CD8-positive, alpha-beta memory T cell (primary cell): ENCODE results near the gene OVOL1. TPM values are rescaled to one million over a fixed set of nuclear protein-coding genes. Genes with fewer than 3 reads are reported as not detected.
A peak's percentile ranks its signal among the peaks of the same experiment; 100 is the strongest.
"Not testable (repeated sequence)": the region's sequence is repeated elsewhere in the genome, so short reads cannot be mapped to it uniquely, and the experiment has no call there.

Experiments used
- CTCF ChIA-PET: fragments of 350-600 bp; sonication (Branson Sonifier 250); formaldehyde crosslinking; loops from one replicate; lab custom pipeline; 2021; ENCODE audit warnings: antibody characterized with exemption; lab: Charles Lee
- POLR2A ChIA-PET: fragments of 350-600 bp; sonication (Branson Sonifier 250); formaldehyde crosslinking; loops from one replicate; lab custom pipeline; 2021; ENCODE audit warnings: antibody characterized with exemption; lab: Charles Lee
- DNase-seq, 5 donors: peaks; one replicate each; pipeline versions ENCODE4 v3.0.0 to v3.0.0-alpha.2; 2020 to 2022; ENCODE audit warnings: mixed read lengths in 1 of 5
- H3K27ac ChIP-seq: one replicate; pipeline ENCODE4 v1.7.0; 2013; ENCODE audit warnings: low read depth, mild to moderate bottlenecking, low read length, moderate library complexity
- H3K27me3 ChIP-seq: 2 replicates; pipeline ENCODE4 v1.7.0; 2013; ENCODE audit warnings: low read length, mild to moderate bottlenecking; ENCODE audit not compliant: insufficient read depth, poor library complexity, severe bottlenecking
- H3K36me3 ChIP-seq: 2 replicates; pipeline ENCODE4 v1.7.0; 2013; ENCODE audit warnings: mild to moderate bottlenecking, low read length, moderate library complexity; ENCODE audit not compliant: insufficient read depth
- H3K4me1 ChIP-seq: 2 replicates; pipeline ENCODE4 v1.7.0; 2013; ENCODE audit warnings: mild to moderate bottlenecking, low read length, moderate library complexity; ENCODE audit not compliant: insufficient read depth
- H3K4me3 ChIP-seq: 2 replicates; pipeline ENCODE4 v1.7.0; 2013; ENCODE audit warnings: mild to moderate bottlenecking, low read length
- H3K9me3 ChIP-seq: 2 replicates; pipeline ENCODE4 v1.7.0; 2013; ENCODE audit warnings: mild to moderate bottlenecking, low read length
- H3K27ac Mint-ChIP-seq, 8 donors: one replicate each; pipeline ENCODE4 v1.8.0; 2020 to 2021; ENCODE audit warnings: mixed read lengths in 8 of 8, mild to moderate bottlenecking in 6 of 8, inconsistent platforms in 3 of 8, moderate library complexity in 3 of 8
- H3K27me3 Mint-ChIP-seq, 2 donors: one replicate each; pipeline ENCODE4 v1.8.0; 2020 to 2021; ENCODE audit warnings: mixed read lengths in 2 of 2, mild to moderate bottlenecking in 1 of 2, moderate library complexity in 1 of 2
- H3K36me3 Mint-ChIP-seq, 3 donors: one replicate each; pipeline ENCODE4 v1.8.0; 2020 to 2021; ENCODE audit warnings: mixed read lengths in 3 of 3, inconsistent platforms in 1 of 3, mild to moderate bottlenecking in 1 of 3
- H3K4me1 Mint-ChIP-seq, 3 donors: one replicate each; pipeline ENCODE4 v1.8.0; 2020 to 2021; ENCODE audit warnings: mixed read lengths in 3 of 3, inconsistent platforms in 1 of 3, mild to moderate bottlenecking in 1 of 3
- H3K4me3 Mint-ChIP-seq, 7 donors: one replicate each; pipeline ENCODE4 v1.8.0; 2020 to 2021; ENCODE audit warnings: mixed read lengths in 7 of 7, mild to moderate bottlenecking in 6 of 7, moderate library complexity in 4 of 7, inconsistent platforms in 2 of 7
- H3K9me3 Mint-ChIP-seq, 5 donors: one replicate each; pipeline ENCODE4 v1.8.0; 2020 to 2022; ENCODE audit warnings: mixed read lengths in 5 of 5, mild to moderate bottlenecking in 3 of 5, moderate library complexity in 2 of 5, inconsistent platforms in 1 of 5
- polyA plus RNA-seq: library from polyadenylated mRNA; unstranded; fragments of 300-500 nt; fragmentation: Illumina TruSeq; gene quantifications from one replicate; pipeline ENCODE4 v1.2.3, GENCODE V29; 2021
- total RNA-seq, 2 experiments: library from RNA; stranded (reverse); gene quantifications; one replicate each; pipeline ENCODE4 v1.2.3, GENCODE V29; 2021

The OVOL1 gene
- total and polyA plus RNA-seq, 3 experiments from 2014 or later = not detected

- not testable (repeated sequence) for H3K27ac Mint-ChIP-seq, H3K36me3 Mint-ChIP-seq
- H3K4me3 Mint-ChIP-seq = peak overlapping the region in 3 of 7 donors; percentile 4 to 52 (median 8)
These were observed 45.4 kb downstream of the OVOL1 start for GRCh38 chr11:65832231-65832630.

GRCh38 chr11:65833297-65834030 is 46.6 kb downstream of the OVOL1 start, which contains the start of gene SNX32:
Gene SNX32, plus strand, starts transcription at chr11:65833963. Its CDS starts 103 bp downstream, at chr11:65834066.
- Histone ChIP-seq H3K4me1 (peaks cover 16% of the 10 kb centered on the region), H3K36me3 (no peaks in the 10 kb centered on the region), H3K9me3 (no peaks in the 10 kb centered on the region), H3K4me3 (peak within 1 kb of the TSS; percentile 57), H3K27ac (no peak within 1 kb of the TSS), H3K27me3 (no peaks in the 10 kb centered on the region)
- DNase-seq = peak; percentile 90 to 94 (median 91)
- no peaks in the 10 kb centered on the region for H3K9me3 Mint-ChIP-seq
- H3K4me3 Mint-ChIP-seq = no peak within 1 kb of the TSS
- peaks cover 8 to 14% (median 13%) of the 10 kb centered on the region in 3 donors for H3K4me1 Mint-ChIP-seq
- CTCF ChIA-PET = interaction anchor here (1.0 to 3.4 kb wide), 10 partner anchors 15 to 122 kb away, joined by 3 to 17 read pairs (median 8); partner anchors contain the start of genes AP5B1, CCDC85B, FIBP and KAT5
- POLR2A ChIA-PET = interaction anchor here (0.5 to 1.8 kb wide), 9 partner anchors 11 to 180 kb away, joined by 3 to 7 read pairs (median 3); partner anchors contain the start of genes CFL1, KAT5 and MUS81
- H3K27ac Mint-ChIP-seq = peak within 1 kb of the TSS in 6 of 8 donors; percentile 15 to 79 (median 67)
- H3K27me3 Mint-ChIP-seq = peaks cover 0 to 2% of the 10 kb centered on the region in 2 donors
- H3K36me3 Mint-ChIP-seq = no peaks in the 10 kb centered on the region

More at GRCh38 chr11:65832231-65832630, 45.4 kb downstream of the OVOL1 start:
- not testable (repeated sequence) for H3K27ac ChIP-seq, DNase-seq, H3K27me3 ChIP-seq, H3K27me3 Mint-ChIP-seq, H3K4me3 ChIP-seq, H3K9me3 ChIP-seq, H3K9me3 Mint-ChIP-seq, H3K36me3 ChIP-seq
- CTCF ChIA-PET = interaction anchor here (1.0 to 3.4 kb wide), 10 partner anchors 14 to 121 kb away, joined by 3 to 17 read pairs (median 8); partner anchors contain the start of genes AP5B1, CCDC85B, FIBP and KAT5
- peaks cover 8 to 14% (median 13%) of the 10 kb centered on the region in 3 donors for H3K4me1 Mint-ChIP-seq
- H3K4me1 ChIP-seq = peaks cover 16% of the 10 kb centered on the region
- POLR2A ChIA-PET = interaction anchor here (1.8 kb wide), 1 partner anchor 28 kb away, joined by 5 read pairs; the partner anchor contains the start of gene MUS81

- H3K4me3 ChIP-seq = peak overlapping the region; percentile 57
- Mint-ChIP-seq H3K4me3 (no peak overlapping the region), H3K4me1 (peaks cover 8 to 14% (median 13%) of the 10 kb centered on the region in 3 donors)
These were observed 47.3 kb downstream of the OVOL1 start for GRCh38 chr11:65834202-65834601.

GRCh38 chr11:65842144-65842543 is 55.3 kb downstream of the OVOL1 start:
- no peaks in the 10 kb centered on the region for H3K9me3 Mint-ChIP-seq
- no peaks in the 10 kb centered on the region for H3K4me1 ChIP-seq
- ChIA-PET POLR2A (no interaction called here), CTCF (no interaction called here)
- H3K27me3 ChIP-seq = no peaks in the 10 kb centered on the region
- H3K4me1 Mint-ChIP-seq = no peaks in the 10 kb centered on the region
- H3K27ac Mint-ChIP-seq = no peak overlapping the region
- no peaks in the 10 kb centered on the region for H3K36me3 Mint-ChIP-seq
- no peak overlapping the region for H3K27ac ChIP-seq
- H3K4me3 ChIP-seq = no peak overlapping the region
- no peaks in the 10 kb centered on the region for H3K9me3 ChIP-seq
- no peaks in the 10 kb centered on the region for H3K36me3 ChIP-seq
- no peaks in the 10 kb centered on the region for H3K27me3 Mint-ChIP-seq
- no peak overlapping the region for H3K4me3 Mint-ChIP-seq
- no peak for DNase-seq

More at GRCh38 chr11:65834202-65834601, 47.3 kb downstream of the OVOL1 start:
- Histone ChIP-seq H3K27me3 (no peaks in the 10 kb centered on the region), H3K4me1 (peaks cover 16% of the 10 kb centered on the region), H3K9me3 (no peaks in the 10 kb centered on the region), H3K36me3 (no peaks in the 10 kb centered on the region), H3K27ac (no peak overlapping the region)
- DNase-seq = no peak
- Mint-ChIP-seq H3K27me3 (peaks cover 0 to 2% of the 10 kb centered on the region in 2 donors), H3K27ac (no peak overlapping the region), H3K36me3 (no peaks in the 10 kb centered on the region), H3K9me3 (no peaks in the 10 kb centered on the region)
- POLR2A ChIA-PET = interaction anchor here (0.7 to 1.8 kb wide), 6 partner anchors 18 to 121 kb away, joined by 3 to 7 read pairs (median 4); partner anchors contain the start of genes CFL1 and MUS81
- CTCF ChIA-PET = interaction anchor here (2.0 to 3.4 kb wide), 4 partner anchors 26 to 123 kb away, joined by 10 to 17 read pairs (median 13); partner anchors contain the start of genes AP5B1, KAT5 and MUS81

GRCh38 chr11:65843811-65844210 is 56.9 kb downstream of the OVOL1 start:
- Histone ChIP-seq H3K9me3 (no peaks in the 10 kb centered on the region), H3K27ac (no peak overlapping the region), H3K27me3 (no peaks in the 10 kb centered on the region), H3K4me3 (no peak overlapping the region), H3K36me3 (no peaks in the 10 kb centered on the region), H3K4me1 (no peaks in the 10 kb centered on the region)
- no peaks in the 10 kb centered on the region for H3K9me3 Mint-ChIP-seq
- H3K36me3 Mint-ChIP-seq = no peaks in the 10 kb centered on the region
- H3K4me1 Mint-ChIP-seq = no peaks in the 10 kb centered on the region
- no peak for DNase-seq
- CTCF ChIA-PET = interaction anchor here (1.1 to 1.3 kb wide), 4 partner anchors 15 to 47 kb away, joined by 3 to 5 read pairs (median 4); partner anchors contain the start of gene CCDC85B
- POLR2A ChIA-PET = no interaction called here
- no peak overlapping the region for H3K4me3 Mint-ChIP-seq
- no peak overlapping the region for H3K27ac Mint-ChIP-seq
- H3K27me3 Mint-ChIP-seq = no peaks in the 10 kb centered on the region

- Mint-ChIP-seq H3K36me3 (no peaks in the 10 kb centered on the region), H3K9me3 (no peaks in the 10 kb centered on the region), H3K4me1 (no peaks in the 10 kb centered on the region), H3K27ac (no peak overlapping the region), H3K27me3 (no peaks in the 10 kb centered on the region), H3K4me3 (no peak overlapping the region)
- no peaks in the 10 kb centered on the region for H3K27me3 ChIP-seq
- no peaks in the 10 kb centered on the region for H3K9me3 ChIP-seq
- no peak for DNase-seq
- H3K4me3 ChIP-seq = no peak overlapping the region
- H3K4me1 ChIP-seq = no peaks in the 10 kb centered on the region
- ChIA-PET POLR2A (interaction anchor here (0.6 kb wide), 1 partner anchor 11 kb away, joined by 3 read pairs; no protein-coding TSS in a partner anchor), CTCF (interaction anchor here (0.7 to 1.2 kb wide), 3 partner anchors 26 to 177 kb away, joined by 3 to 4 read pairs (median 3); no protein-coding TSS in a partner anchor)
- no peak overlapping the region for H3K27ac ChIP-seq
- H3K36me3 ChIP-seq = no peaks in the 10 kb centered on the region
These were observed 57.5 kb downstream of the OVOL1 start for GRCh38 chr11:65844231-65844872.
